Thoracic aorta (tissue), 2 donors: ENCODE results near the gene SPON1. TPM values are rescaled to one million over a fixed set of nuclear protein-coding genes. Genes with fewer than 3 reads are reported as not detected.

ENCODE experiments used
- ATAC-seq: fragments of 150-250 bp; one replicate; pipeline ENCODE4 v1.8.0; 2017; ENCODE audit warnings: low read depth; ENCODE audit not compliant: insufficient number of reproducible peaks, low FRiP score
- DNase-seq: peaks from one replicate; pipeline ENCODE4 v3.0.0-alpha.2; 2020; ENCODE audit warnings: low spot score
- H3K27ac ChIP-seq, 2 donors: fragments of 200-600 bp; sonication (generic); 1 replicate in 1 of 2; 2 replicates in 1 of 2; pipeline ENCODE4 v1.5.1; 2016; ENCODE audit warnings: mild to moderate bottlenecking in 2 of 2, moderate library complexity in 2 of 2
- H3K27me3 ChIP-seq: fragments of 200-600 bp; sonication (generic); replicated peaks from 2 replicates; pipeline ENCODE4 v1.6.0; 2016; ENCODE audit warnings: mild to moderate bottlenecking; ENCODE audit not compliant: insufficient read depth
- H3K36me3 ChIP-seq: fragments of 200-600 bp; sonication (generic); one replicate; pipeline ENCODE4 v1.5.1; 2016
- H3K4me1 ChIP-seq, 2 donors: fragments of 200-600 bp; sonication (generic); 1 replicate in 1 of 2; 2 replicates in 1 of 2; pipeline versions ENCODE4 v1.5.1 to v1.6.0; 2016; ENCODE audit warnings: low read depth in 2 of 2, mild to moderate bottlenecking in 1 of 2; ENCODE audit not compliant: control insufficient read depth in 1 of 2
- H3K4me3 ChIP-seq: fragments of 200-600 bp; sonication (generic); 2 replicates; pipeline ENCODE4 v1.5.1; 2016; ENCODE audit warnings: mild to moderate bottlenecking
- H3K9me3 ChIP-seq: fragments of 200-600 bp; sonication (generic); 2 replicates; pipeline ENCODE4 v1.5.1; 2016
- total RNA-seq, 2 donors: library from RNA; depleted of rRNA; stranded (reverse); fragments of >200 nt; gene quantifications; one replicate each; pipeline versions ENCODE4 v1.1.0 to v1.2.3, GENCODE V29; 2016
- TF ChIP-seq, protein P1 (sequence below): fragments of 200-600 bp; sonication (generic); IDR thresholded peaks from one replicate; pipeline ENCODE4 v1.5.1; 2019; ENCODE audit warnings: antibody characterized with exemption

SPON1 gene
- total RNA-seq, 2 donors from 2014 or later, result 20.6 to 48.5 TPM

DNA sequence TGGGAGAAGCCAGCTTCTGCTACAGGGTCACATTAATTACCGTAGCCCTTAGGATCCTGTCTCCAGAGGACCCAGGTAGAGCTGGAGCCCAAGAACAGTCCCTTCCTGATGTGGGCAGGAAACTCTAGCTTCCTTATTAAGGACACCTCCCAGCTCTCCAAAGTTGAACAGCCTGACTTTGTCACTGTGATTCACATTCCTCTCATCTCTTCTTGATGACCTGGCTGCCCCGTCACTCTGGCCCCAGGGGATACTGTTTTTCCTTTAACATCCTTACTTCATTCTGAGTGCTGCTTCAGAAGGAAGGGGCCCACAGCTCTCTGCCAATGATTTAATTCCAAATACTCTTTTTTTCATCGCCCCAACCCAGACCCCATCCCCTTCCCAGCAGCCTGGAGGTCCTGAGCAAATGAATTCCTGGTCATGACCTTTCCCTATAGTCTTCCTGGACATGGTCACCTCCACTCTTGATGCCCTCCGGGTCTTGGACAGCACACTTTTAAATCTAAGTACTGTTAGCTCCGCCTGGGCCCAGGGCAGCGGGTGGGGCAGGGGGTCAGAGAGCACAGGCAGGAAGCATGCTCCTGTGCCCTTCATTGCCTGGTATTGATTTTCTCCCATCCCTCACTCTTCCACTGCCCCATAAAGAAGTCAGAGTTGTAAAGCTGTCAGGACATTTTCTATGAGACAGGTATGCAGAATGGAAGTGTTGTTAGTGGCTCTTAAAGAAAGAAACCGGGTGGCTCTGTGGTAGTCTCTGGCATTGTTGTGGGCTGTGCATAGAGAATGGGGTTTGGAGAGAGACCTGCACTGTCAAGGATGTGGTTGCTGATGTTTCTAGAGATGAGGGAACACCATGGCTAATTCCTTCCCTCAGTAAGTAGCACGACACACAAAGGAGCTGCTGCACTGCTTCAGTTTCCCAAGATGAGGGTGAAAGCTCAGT is 22.3 kb upstream of the SPON1 start:
- Histone ChIP-seq H3K9me3 (no peaks in the 10 kb centered on the region), H3K4me1 (no peaks in the 10 kb centered on the region), H3K36me3 (no peaks in the 10 kb centered on the region), H3K27me3 (no peaks in the 10 kb centered on the region), H3K27ac (no peak overlapping the region), H3K4me3 (no peak overlapping the region)
- TF ChIP-seq, protein P1, sequence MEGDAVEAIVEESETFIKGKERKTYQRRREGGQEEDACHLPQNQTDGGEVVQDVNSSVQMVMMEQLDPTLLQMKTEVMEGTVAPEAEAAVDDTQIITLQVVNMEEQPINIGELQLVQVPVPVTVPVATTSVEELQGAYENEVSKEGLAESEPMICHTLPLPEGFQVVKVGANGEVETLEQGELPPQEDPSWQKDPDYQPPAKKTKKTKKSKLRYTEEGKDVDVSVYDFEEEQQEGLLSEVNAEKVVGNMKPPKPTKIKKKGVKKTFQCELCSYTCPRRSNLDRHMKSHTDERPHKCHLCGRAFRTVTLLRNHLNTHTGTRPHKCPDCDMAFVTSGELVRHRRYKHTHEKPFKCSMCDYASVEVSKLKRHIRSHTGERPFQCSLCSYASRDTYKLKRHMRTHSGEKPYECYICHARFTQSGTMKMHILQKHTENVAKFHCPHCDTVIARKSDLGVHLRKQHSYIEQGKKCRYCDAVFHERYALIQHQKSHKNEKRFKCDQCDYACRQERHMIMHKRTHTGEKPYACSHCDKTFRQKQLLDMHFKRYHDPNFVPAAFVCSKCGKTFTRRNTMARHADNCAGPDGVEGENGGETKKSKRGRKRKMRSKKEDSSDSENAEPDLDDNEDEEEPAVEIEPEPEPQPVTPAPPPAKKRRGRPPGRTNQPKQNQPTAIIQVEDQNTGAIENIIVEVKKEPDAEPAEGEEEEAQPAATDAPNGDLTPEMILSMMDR, result no peak
- ATAC-seq (no peak), DNase-seq (no peak)

- H3K4me3 ChIP-seq, result no peak overlapping the region
- H3K27ac ChIP-seq, result no peak overlapping the region
- DNase-seq (no peak), ATAC-seq (no peak)
- no peaks in the 10 kb centered on the region for H3K9me3 ChIP-seq
- H3K27me3 ChIP-seq, result no peaks in the 10 kb centered on the region
- H3K36me3 ChIP-seq, result no peaks in the 10 kb centered on the region
- TF ChIP-seq, protein P1, result no peak
- H3K4me1 ChIP-seq, result no peaks in the 10 kb centered on the region
Observed at GRCh38 chr11:13940907-13941256, 21.6 kb upstream of the SPON1 start.

- DNase-seq (no peak), ATAC-seq (no peak)
- Histone ChIP-seq H3K9me3 (no peaks in the 10 kb centered on the region), H3K36me3 (no peaks in the 10 kb centered on the region), H3K27me3 (no peaks in the 10 kb centered on the region), H3K27ac (no peak overlapping the region), H3K4me3 (no peak overlapping the region), H3K4me1 (no peaks in the 10 kb centered on the region)
- TF ChIP-seq, protein P1, result no peak
Observed at GRCh38 chr11:13941775-13942174, 20.7 kb upstream of the SPON1 start.

GRCh38 chr11:13942378-13942777 is 20.1 kb upstream of the SPON1 start:
- no peaks in the 10 kb centered on the region for H3K9me3 ChIP-seq
- DNase-seq, result no peak
- ATAC-seq, result no peak
- H3K4me3 ChIP-seq, result no peak overlapping the region
- no peaks in the 10 kb centered on the region for H3K4me1 ChIP-seq
- no peaks in the 10 kb centered on the region for H3K36me3 ChIP-seq
- H3K27me3 ChIP-seq, result no peaks in the 10 kb centered on the region
- H3K27ac ChIP-seq, result no peak overlapping the region
- TF ChIP-seq, protein P1, result no peak

DNA sequence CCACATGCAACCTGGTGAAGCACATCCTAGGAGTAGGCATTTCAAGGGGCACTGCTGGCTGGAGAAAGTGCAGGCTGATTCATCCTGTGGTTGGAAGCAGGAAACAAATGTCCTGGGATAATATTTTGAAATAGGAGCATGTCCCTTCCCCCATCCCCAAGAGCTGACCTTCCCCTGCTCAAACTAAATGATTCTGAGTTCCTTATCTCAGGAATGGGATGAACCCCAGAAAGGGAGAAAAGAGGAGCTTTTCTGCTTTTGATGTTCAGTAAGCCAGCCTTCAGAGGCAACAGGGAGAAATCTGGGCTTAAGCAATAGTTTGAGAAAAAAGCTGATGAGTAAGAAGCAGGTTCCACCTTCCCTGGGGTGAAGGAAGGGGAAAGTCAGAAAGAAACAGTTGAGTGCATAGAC is 19.5 kb upstream of the SPON1 start:
- TF ChIP-seq, protein P1, result no peak
- Histone ChIP-seq H3K27ac (no peak overlapping the region), H3K4me1 (no peaks in the 10 kb centered on the region), H3K9me3 (no peaks in the 10 kb centered on the region), H3K36me3 (no peaks in the 10 kb centered on the region), H3K4me3 (no peak overlapping the region), H3K27me3 (no peaks in the 10 kb centered on the region)
- ATAC-seq (no peak), DNase-seq (no peak)
